Measurements from ENCODE around the gene PHF2. TPM values are rescaled to one million over a fixed set of nuclear protein-coding genes. Genes with fewer than 3 reads are reported as not detected.

Gene PHF2
- total and polyA plus RNA-seq, 12 donors = 13.9 to 31.3 (median 23.0) TPM

DNA sequence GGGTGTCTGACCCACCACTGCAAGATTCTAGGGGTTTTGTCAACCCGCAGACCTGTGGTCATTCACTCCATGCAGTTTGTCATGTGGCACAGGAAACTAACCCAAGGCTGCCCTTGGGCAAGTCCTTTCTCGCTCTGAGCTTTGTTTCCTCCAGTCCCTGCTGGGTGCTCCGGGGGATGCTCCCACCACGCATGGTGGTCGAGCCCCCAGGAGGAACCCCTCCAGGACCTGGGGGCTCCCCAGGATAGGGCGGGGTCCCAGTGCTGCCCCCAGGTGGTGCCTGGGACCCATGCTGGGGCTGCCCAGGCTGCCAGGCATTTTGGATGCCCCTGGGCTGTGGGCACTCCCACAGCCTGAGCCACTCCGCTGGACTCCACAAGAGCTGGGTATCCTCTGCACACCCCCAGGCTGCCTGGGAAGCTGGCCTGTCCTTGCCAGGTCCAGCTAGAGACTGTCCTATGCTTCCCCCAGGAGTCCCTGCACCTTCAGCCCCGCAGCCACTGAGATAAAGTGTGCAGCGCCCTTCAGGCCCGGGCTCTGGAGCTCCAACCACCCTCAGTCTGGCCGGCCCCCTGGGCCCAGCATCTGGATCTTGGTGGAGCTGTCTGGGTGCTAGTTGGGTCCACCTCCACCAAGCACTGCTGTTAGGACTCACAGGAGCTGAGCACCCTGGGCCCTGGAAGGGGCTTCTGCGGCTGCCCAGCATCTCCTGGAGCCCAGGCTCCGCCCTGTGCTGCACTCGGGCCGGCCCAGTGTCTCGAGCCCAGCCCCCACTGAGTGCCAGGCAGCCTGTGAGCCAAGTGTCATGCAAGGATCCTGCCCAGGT is 104.3 kb downstream of the PHF2 start:
- H3K27me3 ChIP-seq = no peaks in the 10 kb centered on the region
- H3K36me3 ChIP-seq = peaks cover 0 to 39% (median 22%) of the 10 kb centered on the region in 9 donors
- TF ChIP-seq, protein P1, sequence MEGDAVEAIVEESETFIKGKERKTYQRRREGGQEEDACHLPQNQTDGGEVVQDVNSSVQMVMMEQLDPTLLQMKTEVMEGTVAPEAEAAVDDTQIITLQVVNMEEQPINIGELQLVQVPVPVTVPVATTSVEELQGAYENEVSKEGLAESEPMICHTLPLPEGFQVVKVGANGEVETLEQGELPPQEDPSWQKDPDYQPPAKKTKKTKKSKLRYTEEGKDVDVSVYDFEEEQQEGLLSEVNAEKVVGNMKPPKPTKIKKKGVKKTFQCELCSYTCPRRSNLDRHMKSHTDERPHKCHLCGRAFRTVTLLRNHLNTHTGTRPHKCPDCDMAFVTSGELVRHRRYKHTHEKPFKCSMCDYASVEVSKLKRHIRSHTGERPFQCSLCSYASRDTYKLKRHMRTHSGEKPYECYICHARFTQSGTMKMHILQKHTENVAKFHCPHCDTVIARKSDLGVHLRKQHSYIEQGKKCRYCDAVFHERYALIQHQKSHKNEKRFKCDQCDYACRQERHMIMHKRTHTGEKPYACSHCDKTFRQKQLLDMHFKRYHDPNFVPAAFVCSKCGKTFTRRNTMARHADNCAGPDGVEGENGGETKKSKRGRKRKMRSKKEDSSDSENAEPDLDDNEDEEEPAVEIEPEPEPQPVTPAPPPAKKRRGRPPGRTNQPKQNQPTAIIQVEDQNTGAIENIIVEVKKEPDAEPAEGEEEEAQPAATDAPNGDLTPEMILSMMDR (IDR thresholded peaks at IDR 0.05) = peak in 1 of 9 donors; percentile 17
- no peaks in the 10 kb centered on the region for H3K4me1 ChIP-seq
- H3K27ac ChIP-seq = no peak overlapping the region
- ATAC-seq = peak in 1 of 8 donors; percentile 29
- intact Hi-C loops (cut with DNase I) = loop anchor here in 7 of 10 donors (5.0 to 10.0 kb wide), 7 partner anchors 267 to 537 kb away; no protein-coding TSS in a partner anchor
- peak in 1 of 2 donors; percentile 3 for DNase-seq
- WGBS, 2 donors = 77 to 78% methylated on average over 16 of the region's 16 CpGs
- H3K9me3 ChIP-seq = no peaks in the 10 kb centered on the region
- no peak overlapping the region for H3K4me3 ChIP-seq

DNA sequence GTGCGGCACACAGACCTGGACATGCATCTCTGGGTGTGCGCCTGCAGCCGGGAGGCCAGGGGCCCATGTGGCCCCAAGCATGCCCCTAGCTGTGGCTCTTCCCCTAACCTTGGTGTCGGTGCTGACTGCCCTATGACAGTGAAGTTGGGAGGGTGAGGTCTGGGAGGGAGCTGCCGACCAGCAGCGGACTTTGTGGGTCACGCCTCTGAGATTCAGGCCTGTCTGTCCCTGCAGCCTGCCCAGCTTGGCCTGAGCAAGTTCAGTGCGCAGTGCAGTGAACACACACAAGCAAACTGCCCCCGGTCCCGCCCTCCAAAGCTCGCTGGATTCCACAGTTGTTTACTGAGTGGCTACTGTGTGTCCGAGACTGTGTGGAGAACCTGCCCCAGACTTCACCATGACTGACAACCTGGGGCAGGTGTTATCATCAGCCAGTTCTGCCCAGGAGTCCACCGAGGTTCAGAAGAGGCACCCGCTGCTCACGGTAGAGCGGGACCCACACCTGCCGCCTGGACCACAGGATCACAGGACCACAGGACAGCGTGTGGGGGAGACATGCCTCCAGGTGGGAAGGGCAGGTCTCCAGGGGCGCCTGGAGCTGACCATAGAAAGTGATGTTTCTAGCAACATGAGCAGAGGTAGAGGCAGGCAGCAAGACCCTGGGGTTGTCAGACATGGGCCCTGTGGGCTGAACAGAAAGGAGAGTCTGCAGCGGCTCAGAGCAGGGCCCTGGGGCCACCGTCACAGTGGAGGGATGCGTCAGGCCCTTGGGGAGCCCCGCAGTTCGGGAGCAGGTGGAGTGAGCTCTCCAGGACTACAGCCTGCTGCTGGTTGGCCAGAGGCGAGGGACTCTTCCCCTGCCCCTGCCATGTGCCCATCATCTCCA is 105.1 kb downstream of the PHF2 start:
- Histone ChIP-seq H3K27me3 (no peaks in the 10 kb centered on the region), H3K4me3 (no peak overlapping the region), H3K36me3 (peaks cover 0 to 30% (median 15%) of the 10 kb centered on the region in 9 donors), H3K4me1 (no peaks in the 10 kb centered on the region), H3K9me3 (no peaks in the 10 kb centered on the region), H3K27ac (no peak overlapping the region)
- peak in 1 of 2 donors; percentile 4 for DNase-seq
- intact Hi-C loops (cut with DNase I) = loop anchor here (1.0 to 10.0 kb wide), 11 partner anchors 79 to 536 kb away; no protein-coding TSS in a partner anchor
- TF ChIP-seq, protein P1 (IDR thresholded peaks at IDR 0.05) = no peak
- WGBS, 2 donors = 68 to 76% methylated on average over 24 to 25 of the region's 25 CpGs
- peak in 5 of 8 donors; percentile 12 to 29 (median 17) for ATAC-seq

DNA sequence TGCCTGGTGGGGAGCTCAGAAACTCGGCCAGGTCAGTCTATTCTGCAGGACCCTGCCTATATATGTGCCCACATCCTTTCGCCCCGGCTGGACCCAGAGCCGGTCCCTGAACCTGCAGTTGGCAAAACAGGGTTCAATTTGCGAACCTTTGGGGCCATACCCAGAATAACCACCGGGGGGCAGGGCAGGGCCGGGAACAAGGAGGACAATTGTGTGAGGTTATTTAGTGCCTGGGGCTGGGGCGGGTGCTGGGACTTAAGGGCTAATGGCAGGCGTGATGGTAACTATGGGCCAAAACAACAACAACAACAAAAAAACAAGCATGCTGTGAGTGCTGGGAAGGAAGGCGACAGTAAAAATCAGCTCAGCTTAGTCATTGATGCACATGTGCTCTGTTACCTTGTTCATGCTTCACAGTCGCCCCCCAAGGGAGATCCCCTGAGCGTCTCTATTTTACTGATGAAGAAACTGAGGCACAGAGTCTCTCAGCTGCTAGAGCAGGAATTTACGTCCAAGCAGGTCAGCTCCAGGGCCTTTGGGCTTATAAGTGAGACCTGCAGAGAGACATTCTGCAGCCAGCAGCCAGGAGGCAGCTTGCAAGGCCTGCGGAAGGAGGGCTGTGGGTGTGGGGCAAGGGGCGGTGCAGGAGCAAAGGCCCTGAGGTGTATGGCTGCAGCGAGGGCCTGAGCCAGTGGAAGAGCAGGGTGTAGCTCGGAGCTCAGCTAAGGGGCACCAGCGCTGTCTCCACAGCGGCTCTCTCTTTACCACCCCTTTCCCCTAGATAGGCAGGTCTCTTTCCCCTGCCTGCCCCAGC is 106.0 kb downstream of the PHF2 start:
- 46 to 47% methylated on average over 19 of the region's 19 CpGs for WGBS, 2 donors
- Histone ChIP-seq H3K36me3 (peaks cover 0 to 22% (median 7%) of the 10 kb centered on the region in 9 donors), H3K9me3 (peaks cover 0 to 2% (median 0%) of the 10 kb centered on the region in 11 donors), H3K27me3 (no peaks in the 10 kb centered on the region), H3K27ac (no peak overlapping the region), H3K4me3 (no peak overlapping the region), H3K4me1 (no peaks in the 10 kb centered on the region)
- TF ChIP-seq, protein P1 (IDR thresholded peaks at IDR 0.05) = peak; percentile 61 to 85 (median 78)
- intact Hi-C loops (cut with DNase I) = loop anchor here (1.0 to 10.0 kb wide), 11 partner anchors 78 to 535 kb away; no protein-coding TSS in a partner anchor
- ATAC-seq (peak in 7 of 8 donors; percentile 31 to 68 (median 60)), DNase-seq (peak; percentile 48 to 59)
